ENCODE measurements around the gene SMIM34.
"Not testable (repeated sequence)": the region's sequence is repeated elsewhere in the genome, so short reads cannot be mapped to it uniquely, and the experiment has no call there.

- not testable (repeated sequence) for TF ChIP-seq CTCF (IDR thresholded peaks at IDR 0.05); EZH2 (IDR thresholded peaks at IDR 0.05; ENCODE audit: borderline replicate concordance, insufficient read depth, low read depth, low read length, poor library complexity, severe bottlenecking)
These were observed 39.9 kb downstream of the SMIM34 start for GRCh38 chr21:34383724-34384415.
